Measurements from ENCODE around the gene SPSB4. TPM values are rescaled to one million over a fixed set of nuclear protein-coding genes. Genes with fewer than 3 reads are reported as not detected.

Gene SPSB4
- total and polyA plus RNA-seq, 12 donors = 2.1 to 8.7 (median 3.8) TPM

GRCh38 chr3:141181196-141181595 is 130.0 kb downstream of the SPSB4 start:
- H3K27ac ChIP-seq = no peak overlapping the region
- no peak for TF ChIP-seq CTCF (IDR thresholded peaks at IDR 0.05)
- no peaks in the 10 kb centered on the region for H3K36me3 ChIP-seq
- no peaks in the 10 kb centered on the region for H3K27me3 ChIP-seq
- ATAC-seq (no peak), DNase-seq (no peak)
- H3K4me1 ChIP-seq = no peaks in the 10 kb centered on the region
- intact Hi-C loops (cut with DNase I) = no loop called here
- H3K4me3 ChIP-seq = no peak overlapping the region
- 77 to 85% methylated on average over 4 of the region's 4 CpGs for WGBS, 2 donors
- H3K9me3 ChIP-seq = peaks cover 0 to 12% (median 3%) of the 10 kb centered on the region in 11 donors

GRCh38 chr3:141181819-141182218 is 130.7 kb downstream of the SPSB4 start:
- ATAC-seq = no peak
- intact Hi-C loops (cut with DNase I) = no loop called here
- Histone ChIP-seq H3K36me3 (no peaks in the 10 kb centered on the region), H3K27ac (no peak overlapping the region), H3K9me3 (peaks cover 0 to 12% (median 3%) of the 10 kb centered on the region in 11 donors), H3K27me3 (no peaks in the 10 kb centered on the region), H3K4me3 (no peak overlapping the region), H3K4me1 (no peaks in the 10 kb centered on the region)
- 63 to 75% methylated on average over 3 of the region's 3 CpGs for WGBS, 2 donors
- DNase-seq = no peak
- no peak for TF ChIP-seq CTCF (IDR thresholded peaks at IDR 0.05)

GRCh38 chr3:141183606-141184005 is 132.5 kb downstream of the SPSB4 start:
- no peak for TF ChIP-seq CTCF (IDR thresholded peaks at IDR 0.05)
- intact Hi-C loops (cut with DNase I) = no loop called here
- no peak for ATAC-seq
- 62 to 83% methylated on average over 2 of the region's 2 CpGs for WGBS, 2 donors
- Histone ChIP-seq H3K27ac (no peak overlapping the region), H3K27me3 (peaks cover 0 to 4% (median 0%) of the 10 kb centered on the region in 7 donors), H3K4me1 (no peaks in the 10 kb centered on the region), H3K4me3 (no peak overlapping the region), H3K9me3 (peaks cover 0 to 12% (median 3%) of the 10 kb centered on the region in 11 donors), H3K36me3 (no peaks in the 10 kb centered on the region)
- no peak for DNase-seq

- no peak for TF ChIP-seq CTCF (IDR thresholded peaks at IDR 0.05)
- peaks cover 0 to 12% (median 3%) of the 10 kb centered on the region in 11 donors for H3K9me3 ChIP-seq
- H3K36me3 ChIP-seq = no peaks in the 10 kb centered on the region
- 89 to 95% methylated on average over 4 of the region's 4 CpGs for WGBS, 2 donors
- no peak overlapping the region for H3K27ac ChIP-seq
- ATAC-seq = no peak
- peaks cover 0 to 4% (median 0%) of the 10 kb centered on the region in 7 donors for H3K27me3 ChIP-seq
- no peaks in the 10 kb centered on the region for H3K4me1 ChIP-seq
- no peak for DNase-seq
- intact Hi-C loops (cut with DNase I) = no loop called here
- H3K4me3 ChIP-seq = no peak overlapping the region
Observed at GRCh38 chr3:141184430-141184829, 133.3 kb downstream of the SPSB4 start.

Data from heart right ventricle (tissue), 16 donors.